Dedifferentiated amniotic fluid mesenchymal stem cell (primary cell): ENCODE data around the gene SDK1.

Experiments
- DNase-seq: peaks from one replicate; pipeline ENCODE4 v3.0.0-alpha.2; 2016; ENCODE audit errors: extremely low spot score

The SDK1 gene

DNA sequence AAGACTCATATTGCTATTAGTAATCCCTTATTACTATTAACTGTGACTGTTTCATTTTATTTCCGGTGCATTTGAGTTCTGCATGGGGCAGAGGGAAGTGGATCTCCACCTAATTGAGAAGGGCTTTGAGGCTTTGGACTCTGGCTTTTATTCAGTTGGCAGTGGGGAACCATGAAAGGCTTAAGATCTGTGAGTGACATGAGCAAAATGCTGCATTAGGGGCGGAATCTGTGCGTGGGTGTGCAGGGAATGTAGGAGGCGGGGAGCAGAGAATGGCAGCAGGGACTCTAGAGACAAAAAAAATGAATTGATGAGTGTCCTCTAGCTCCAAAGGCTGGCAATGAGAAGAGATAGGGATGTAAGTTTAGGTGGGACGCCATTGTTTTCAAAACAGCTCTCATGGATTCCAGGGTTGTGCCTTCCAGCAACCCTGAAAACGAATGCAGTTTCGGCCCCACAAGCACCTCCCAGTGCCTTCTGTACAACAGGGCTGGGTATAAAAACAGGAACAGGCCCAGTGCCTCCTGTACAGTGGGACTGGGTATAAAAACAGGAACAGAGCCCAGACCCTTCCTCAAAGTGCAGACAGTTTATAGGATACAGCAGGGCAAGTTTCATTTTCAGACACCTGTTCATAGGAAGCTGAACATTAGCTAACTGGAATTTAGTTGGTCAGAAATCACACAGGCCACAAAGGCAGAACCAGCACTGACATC lies 717.7 kb downstream of the SDK1 start:
- no peak for DNase-seq

DNA sequence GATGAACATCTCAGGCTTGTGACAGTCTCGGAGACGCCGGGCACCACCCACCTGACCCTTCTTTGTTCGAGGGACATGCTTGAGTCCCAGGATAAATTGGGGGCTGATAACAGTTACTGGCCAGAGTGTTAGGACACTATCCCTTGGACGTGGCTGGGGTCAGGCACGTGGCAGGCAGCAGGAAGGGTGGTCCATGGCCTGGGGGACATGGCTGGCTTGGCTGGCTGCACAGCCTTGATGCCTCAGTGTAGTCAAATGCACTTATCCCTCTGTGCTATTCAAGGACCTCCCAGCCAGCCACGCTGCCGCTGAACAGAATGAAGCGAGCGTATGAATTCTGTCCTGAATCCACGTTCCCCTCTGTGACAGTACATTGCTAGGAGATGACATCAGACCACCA lies 719.0 kb downstream of the SDK1 start:
- DNase-seq, result no peak

DNA sequence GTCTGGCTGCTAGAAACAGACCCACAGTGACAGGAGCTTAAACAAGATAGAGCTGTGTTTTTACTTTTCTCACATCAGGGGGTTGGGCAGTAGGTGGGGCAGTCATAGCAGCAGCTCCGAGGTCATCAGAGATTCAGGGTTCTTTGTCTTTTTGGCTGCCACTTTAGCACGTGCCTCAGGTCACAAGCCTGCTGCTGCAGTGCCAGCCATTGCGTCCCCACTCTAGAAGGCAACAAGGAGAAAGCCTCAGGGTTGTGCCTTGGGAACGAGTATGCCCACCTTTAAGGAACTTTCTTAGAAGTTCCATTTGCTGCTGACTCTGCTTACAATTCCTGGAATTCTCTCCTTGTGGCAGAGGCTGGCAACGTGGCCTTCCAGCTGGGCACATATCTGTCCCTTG lies 720.4 kb downstream of the SDK1 start:
- DNase-seq, result no peak

DNA sequence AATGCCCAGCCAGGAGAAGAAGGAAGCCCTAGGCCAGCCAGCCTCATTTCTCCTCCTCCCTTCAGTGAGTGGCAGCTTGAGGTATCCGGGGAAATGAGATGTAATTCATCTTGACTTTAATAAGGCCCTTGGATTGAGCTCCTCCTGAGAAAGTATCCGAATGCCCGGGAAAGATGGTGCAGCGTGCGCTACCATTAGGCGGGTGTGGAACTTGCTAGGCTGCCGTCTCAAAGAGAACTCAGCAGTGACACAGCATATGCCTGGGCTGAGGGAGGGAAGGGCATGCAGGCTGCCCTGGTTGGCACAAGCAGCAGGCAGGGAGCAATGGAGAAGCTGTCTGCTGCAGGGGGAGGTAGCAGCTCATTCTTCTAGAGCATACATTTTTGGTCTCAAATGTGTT lies 721.2 kb downstream of the SDK1 start:
- no peak for DNase-seq

DNA sequence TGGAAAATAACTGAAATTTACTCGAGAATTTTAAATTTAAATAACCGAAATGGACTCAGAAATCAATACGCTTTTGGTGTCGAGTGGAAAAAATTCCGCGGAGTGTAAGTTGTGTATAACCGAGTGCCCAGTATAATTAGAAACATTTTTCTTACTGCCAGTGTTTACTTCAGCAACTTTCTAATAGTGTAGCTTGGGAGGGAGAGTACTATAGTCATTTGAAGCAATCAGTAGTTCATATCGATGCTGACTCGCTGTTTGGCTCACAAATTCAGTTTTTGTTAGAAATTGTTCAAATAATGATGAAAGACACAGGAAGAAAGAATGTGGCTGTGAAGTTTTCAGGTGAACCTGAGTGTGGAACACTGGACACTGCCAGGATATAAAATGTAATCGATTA lies 722.5 kb downstream of the SDK1 start:
- DNase-seq, result no peak

DNA sequence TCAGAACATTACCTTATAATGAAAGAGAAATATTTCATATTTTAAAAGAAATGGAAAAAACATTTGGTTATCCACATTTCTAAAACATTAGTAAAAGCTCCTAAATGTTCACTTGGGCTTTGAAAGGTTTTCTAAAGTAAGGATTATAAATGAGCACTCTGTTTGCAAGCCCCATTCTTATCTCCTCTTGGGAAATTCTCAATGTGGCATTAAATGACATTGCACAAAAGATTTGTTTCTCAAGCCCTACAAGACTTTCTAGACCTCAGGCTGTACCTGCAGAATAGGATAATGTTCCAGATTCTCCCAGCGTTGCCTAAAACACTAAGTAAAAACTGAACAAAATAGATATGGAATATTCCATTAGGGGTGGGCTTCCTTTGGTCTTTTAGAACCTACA lies 723.1 kb downstream of the SDK1 start:
- no peak for DNase-seq

DNA sequence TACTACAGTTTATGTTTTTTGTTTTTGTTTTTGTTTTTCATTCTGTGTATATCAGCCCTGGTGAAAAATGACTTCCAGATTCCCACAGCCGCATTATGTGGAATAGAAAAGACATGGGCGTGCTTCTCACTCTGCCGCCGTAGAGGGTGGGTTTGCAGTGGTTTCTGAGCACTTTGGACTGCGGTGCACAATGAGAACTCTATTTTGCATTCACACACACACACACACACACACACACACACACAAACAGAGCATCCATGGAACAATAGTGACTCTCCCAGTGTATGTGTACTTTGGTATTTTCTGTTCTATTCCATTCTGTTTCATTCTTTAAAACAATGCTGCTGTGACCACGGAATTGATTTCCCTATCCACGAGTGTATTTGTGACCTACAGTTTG lies 723.8 kb downstream of the SDK1 start:
- DNase-seq, result no peak

DNA sequence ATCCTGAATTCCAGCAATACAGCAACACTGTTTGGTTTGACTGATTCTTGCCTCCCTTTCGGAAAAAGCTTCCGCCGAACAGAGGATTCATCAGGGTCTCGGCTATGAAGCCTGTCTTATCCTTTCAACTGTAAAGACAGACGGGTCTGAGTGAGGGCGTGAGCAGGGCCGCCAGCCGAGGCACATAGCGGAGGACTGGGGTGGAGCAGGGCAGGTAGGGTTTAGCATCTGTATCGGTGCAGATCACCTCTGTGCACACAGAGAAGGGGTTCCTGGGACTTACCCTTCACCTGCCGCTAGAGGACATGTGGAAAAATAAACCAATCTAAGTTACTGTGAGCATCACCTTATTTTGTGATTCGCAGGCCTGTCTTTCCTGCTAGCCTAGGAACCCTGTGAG lies 724.2 kb downstream of the SDK1 start:
- DNase-seq, result no peak

DNA sequence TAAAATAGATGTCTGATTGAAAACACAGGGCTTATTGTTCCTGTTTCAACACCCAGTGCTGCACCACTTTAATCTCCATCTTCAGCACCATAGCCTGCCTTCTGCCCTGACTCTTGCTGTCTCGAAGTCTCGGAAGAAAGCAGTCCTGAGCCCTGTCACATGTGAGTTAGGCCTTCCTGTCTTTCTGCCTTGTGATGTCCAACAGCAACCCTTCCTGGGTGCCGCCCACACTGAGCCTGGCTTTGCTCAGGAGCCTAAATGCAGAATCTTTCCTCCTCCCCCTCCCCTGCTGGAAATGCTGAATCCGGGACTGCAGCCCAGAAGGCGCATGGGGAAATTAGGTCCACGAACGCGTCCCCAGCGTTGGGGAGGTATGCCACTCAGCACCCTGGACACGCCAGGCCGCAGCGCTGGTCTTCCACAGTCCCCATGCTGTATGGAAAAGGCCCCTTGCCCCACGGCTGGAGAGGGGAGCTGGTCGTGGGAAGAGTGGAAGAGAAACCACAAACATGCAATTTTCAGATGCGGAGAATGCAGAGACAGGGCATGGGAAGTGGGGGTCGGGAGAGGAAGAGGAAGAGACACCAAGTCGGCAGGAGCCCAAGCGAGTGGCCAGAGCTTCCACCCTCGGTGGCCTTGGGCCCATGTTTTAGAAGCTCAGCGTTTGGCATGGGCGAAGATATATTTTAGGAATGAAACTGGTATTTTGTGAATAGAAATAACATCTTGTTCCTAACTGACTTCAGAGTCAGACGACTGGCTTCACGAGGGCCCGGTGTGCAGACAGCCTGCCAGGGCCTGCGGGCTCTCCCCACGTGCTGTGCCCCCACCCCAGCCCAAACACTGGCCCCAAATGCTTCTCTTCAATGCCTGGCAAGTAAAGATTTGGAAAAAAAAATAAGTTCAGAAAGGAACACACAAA lies 724.9 kb downstream of the SDK1 start:
- no peak for DNase-seq

DNA sequence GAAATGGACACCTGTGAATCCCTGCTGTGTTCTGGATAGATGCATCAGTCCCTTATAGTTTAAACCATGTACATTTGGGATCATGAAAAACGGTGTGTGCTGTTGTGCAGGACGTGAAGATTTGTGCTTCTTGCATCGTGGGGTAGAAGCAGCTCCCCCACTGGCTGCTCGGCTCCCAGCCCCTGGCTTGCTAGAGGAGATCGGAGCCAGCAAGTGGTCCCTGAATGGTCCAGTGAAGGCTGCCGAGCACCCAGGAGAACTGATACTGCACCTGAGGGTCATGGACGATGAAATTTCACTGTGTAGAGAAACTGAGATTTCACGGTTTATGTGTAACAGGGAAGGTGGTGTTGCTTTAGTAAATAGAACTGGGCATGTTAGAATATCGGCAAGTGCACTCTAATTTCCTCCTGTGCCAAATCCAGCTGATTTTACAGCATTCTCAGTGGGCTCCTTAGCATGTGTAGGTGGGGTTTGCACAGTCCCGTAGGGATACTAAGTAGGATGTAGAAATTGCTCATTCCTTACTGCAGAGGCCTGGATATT lies 726.0 kb downstream of the SDK1 start:
- no peak for DNase-seq

DNA sequence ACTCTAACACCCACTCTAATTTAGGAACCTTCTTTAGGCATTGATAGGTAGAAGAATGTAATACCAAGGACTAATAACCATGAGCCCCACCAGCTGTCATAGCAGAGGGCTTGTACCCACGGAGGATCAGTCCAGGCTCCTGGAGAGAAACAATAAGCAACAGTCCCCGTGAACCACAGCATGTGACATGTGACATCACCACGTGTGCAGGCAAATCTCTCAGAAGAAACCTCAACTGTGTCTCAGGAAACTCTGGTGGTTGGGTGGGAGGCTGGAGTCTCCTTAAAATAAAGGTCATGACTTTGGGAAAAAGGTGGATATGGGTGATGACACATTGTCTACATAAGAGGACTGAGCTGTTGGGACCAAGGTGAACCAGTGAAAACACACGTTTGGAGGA lies 727.2 kb downstream of the SDK1 start:
- no peak for DNase-seq

DNA sequence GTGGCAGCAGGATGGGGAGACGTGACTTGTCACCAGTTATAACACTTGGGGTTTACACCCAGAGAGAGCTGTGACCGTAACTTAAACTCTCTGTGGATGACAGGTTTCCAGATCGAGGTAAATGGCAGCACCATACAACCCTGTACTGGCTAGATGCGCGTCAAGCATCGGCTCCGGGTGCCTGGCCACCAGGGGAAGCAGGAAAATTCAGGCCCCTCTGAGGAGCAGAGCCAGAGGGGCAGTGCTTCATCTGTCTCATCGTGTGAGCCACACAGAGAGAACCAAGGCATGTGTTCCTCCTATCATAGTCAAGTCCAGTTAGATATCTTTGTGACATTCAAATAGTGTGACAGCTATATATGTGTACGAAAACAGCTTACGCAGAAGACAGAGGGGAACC lies 728.9 kb downstream of the SDK1 start:
- DNase-seq, result no peak

DNA sequence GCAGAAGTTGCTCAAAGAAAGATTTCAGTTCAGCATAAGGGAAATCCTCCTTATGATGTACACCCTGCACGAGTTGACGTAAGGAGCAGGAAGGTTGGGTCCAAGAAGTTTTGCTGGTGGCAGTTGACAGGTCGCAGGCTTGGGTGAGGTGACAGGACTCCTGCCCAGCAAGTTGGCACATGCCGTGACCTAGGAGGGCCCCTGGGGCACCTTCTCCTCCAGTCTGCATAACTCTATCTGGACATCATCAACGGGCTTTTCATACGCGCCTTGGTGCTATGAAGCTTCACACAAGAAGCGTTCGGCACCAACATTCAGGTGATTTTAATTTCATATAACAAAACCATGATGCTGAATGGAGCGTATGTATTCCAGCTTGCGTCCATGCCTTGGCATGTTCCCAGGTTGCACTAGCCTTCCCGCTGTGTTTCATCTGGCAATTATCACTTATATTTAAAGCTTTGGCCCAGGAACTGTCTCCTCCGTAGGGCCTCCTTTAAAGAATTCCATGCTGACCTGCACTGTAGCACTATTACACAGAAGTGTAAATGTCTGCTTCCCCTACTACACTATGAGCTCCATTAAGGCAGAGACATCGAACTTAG lies 729.4 kb downstream of the SDK1 start:
- no peak for DNase-seq

DNA sequence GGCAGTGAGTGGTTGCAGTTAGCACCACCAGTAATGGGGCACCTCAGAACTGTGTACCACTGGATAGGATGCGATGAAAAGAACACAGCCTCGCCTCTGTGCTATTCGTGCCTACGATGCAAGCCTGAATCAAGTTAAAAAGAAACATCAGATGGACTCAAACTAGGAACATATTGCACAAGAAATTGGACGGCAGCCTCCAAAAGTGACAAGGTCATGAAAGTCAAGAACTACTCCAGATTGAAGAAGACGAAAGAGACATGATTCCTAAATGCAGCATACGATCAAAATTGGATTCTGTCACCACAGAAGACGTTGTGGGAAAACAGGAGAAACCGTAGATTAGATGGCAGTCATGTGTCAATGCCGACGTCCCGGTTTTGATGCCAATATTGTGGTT lies 732.9 kb downstream of the SDK1 start:
- DNase-seq, result no peak

DNA sequence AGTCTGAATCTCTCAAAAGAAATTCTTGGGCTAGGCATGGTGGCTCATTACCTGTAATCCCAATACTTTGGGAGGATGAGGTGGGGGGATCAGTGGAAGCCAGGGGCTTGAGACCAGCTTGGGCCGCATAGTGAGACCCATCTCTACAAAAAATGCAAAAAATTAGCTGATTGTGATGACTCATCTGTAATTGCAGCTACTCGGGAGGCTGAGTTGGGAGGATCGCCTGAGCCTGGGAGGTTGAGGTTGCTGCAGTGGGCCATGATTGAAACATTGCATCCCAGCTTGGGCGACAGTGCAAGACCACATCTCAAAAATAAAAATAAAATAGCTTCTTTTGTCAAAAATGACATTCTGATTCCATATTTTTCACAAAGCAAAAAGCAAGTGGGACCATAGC lies 736.3 kb downstream of the SDK1 start:
- DNase-seq, result no peak

DNA sequence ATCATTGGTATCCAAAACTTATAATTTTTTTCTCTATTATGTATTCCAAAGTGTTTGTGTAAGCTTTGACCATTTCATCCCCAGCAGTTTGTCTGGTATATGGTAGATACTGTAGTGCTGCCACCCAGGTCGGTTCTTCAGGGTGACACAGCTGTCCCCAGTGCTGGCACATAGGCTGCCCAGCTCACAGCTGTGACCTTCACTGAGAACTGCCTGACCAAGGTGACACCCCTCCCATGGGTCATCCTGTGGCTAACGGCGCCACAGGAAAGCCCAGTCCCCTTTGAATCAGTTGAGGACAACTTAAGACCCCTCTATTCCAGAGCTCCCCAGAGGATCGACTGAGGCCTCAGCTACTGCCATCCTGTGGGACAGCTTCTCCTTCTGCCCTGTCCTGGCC lies 736.8 kb downstream of the SDK1 start:
- DNase-seq, result no peak

DNA sequence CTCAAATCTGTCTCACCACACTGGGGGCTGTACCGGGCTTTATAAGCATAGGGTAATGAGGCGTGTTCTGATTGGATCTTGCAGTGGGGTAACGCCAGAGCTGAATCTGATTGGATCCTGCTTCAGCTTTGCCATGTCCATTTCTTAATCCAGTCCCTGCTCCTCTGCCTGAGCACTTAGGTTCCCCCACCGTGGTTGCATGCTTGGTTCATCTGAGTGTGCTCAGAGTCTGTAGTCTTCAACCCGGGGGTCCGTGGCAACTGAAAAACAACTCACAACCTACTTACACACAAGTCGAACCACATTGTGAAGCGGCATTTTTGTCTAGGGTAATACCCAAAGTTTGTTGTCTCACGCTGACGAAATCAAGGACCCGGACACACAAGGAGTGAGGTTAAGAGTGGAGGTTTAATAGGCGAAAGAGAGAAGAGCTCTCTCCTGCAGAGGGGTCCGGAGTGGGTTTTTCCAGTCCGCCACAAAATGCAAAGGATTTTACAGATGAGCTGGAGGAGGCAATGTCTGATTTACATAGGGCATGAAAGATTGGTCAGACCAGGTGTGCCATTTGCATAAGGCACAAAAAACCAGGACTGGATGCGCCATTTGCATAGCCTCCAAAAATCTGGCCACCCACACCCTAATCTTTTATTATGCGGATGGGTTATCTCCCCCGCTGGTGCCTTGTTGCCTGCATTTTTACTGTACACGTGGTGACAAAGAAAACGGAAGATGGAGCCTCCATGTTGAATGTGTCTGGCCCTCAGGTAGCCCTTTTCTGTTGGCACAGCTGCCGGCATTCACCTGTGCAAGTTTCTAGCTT lies 739.3 kb downstream of the SDK1 start:
- DNase-seq, result no peak

DNA sequence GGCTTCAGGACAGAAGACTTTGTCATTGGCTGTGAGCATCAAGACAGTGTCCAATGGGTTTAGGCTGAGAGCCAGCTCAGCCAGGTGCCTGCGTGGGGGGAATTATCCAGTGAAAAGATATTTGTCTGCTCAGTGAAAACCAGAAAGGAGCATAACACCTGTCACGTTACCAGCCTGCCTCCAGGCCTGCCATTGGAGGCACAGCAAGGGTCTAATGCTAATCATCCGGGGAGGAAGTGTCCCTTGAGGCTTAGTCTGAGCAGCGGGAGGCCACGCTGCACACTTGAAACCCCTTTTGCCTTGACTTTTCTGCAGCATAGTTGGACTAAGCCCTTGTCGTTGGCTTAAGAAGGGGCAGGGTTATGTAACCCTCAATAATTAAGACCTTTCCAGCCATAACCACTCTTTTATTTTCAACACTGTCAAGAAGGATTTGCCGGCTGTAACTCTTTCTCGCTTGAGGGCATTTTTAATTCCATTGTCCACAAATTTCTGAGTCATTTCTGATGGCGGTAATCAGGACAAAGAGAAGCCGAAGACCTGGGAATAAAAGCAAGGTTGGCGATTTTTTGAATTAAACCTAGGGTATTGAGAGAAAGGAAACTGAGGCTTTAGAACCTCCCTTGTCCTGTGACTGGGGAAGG lies 741.5 kb downstream of the SDK1 start:
- no peak for DNase-seq

DNA sequence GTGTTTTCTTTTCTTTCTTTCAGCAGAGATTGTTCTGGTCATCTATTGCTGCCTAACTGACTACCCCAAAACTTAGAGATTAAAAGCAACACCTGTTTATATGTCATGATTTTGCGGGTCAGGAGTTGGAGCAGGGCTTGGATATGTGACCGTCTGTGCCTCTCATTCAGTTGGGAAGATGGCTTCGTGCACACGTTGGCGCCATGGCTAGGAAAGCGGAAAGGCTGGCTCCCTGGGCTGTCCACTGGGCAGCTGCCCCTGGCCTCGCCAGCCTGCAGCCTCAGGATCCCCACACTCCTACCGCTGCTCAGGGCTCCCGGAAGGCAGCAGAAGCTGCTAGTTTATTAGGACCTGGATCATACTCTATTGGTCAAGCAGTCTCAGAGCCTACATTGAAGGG lies 742.9 kb downstream of the SDK1 start:
- DNase-seq, result no peak

DNA sequence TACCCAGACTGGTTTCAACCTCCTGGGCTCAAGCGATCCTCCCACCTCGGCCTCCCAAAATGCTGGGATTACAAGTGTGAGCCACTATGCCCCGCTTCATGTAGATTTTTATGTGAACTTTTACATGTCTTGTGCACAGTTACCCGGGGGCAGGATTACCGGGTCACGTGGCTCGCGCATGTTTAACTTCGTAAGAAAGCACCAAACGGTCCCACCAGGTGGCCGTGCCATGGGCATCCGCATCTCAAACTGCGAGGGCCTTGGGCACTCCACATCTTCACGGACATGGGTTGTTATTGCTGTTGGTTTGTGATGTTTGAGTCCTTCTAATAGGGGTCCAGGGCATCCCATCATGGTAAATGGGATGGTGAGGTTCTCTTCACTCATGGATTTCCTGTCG lies 744.4 kb downstream of the SDK1 start:
- DNase-seq, result no peak

DNA sequence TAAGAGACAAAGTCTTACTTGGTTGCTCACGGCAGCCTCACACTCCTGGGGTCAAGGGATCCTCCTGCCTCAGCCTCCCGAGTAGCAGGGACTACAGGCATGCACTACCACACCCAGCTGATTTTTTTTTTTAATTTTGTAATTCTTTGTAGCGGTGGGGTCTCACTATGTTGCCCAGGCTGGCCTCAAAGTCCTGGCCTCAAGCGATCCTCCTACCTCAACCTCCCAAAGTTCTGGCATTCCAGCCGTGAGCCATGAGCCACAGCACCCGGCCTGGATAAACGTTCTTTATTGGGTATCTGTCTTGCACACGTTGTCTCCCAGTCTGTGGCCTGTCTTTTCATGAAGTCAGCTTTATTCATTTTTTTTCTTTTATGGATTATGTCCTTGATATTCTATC lies 744.9 kb downstream of the SDK1 start:
- DNase-seq, result no peak
